GM18951 (cell line): ENCODE data around the gene GFRA4.

Source experiments
- POLR2A ChIP-seq: IDR thresholded peaks from 4 replicates; pipeline ENCODE4 v1.6.1; 2011; ENCODE audit warnings: mild to moderate bottlenecking; ENCODE audit not compliant: insufficient read length, insufficient read depth; ENCODE audit errors: extremely low read depth
- in situ Hi-C: fragments of 300-500 bp; cut with MboI; formaldehyde crosslinking; loops from one replicate; pipeline ENCODE4 v1.12.0; 2022; ENCODE audit warnings: low sequenced_read_pairs, mixed read lengths, inconsistent platforms; ENCODE audit not compliant: unreplicated experiment

Gene GFRA4

GRCh38 chr20:3686867-3687321, 23.7 kb upstream of the GFRA4 start:
- in situ Hi-C loops: no loop called here
- no peak for TF ChIP-seq POLR2A

- in situ Hi-C loops: no loop called here
- no peak for TF ChIP-seq POLR2A
Measured at GRCh38 chr20:3686421-3686820, 23.2 kb upstream of the GFRA4 start.

- no peak for TF ChIP-seq POLR2A
- in situ Hi-C loops: no loop called here
Measured at GRCh38 chr20:3685341-3685740, 22.1 kb upstream of the GFRA4 start.

GRCh38 chr20:3681931-3682781, 19.0 kb upstream of the GFRA4 start, which contains the start of gene ADAM33:
TSS of gene ADAM33 (minus strand) at chr20:3682010. CDS start at chr20:3682004, 6 bp downstream.
- in situ Hi-C loops: no loop called here
- no peak for TF ChIP-seq POLR2A

GRCh38 chr20:3681352-3681930, 18.2 kb upstream of the GFRA4 start:
- TF ChIP-seq POLR2A: no peak
- in situ Hi-C loops: no loop called here

GRCh38 chr20:3680701-3681351, 17.6 kb upstream of the GFRA4 start:
- TF ChIP-seq POLR2A: no peak
- in situ Hi-C loops: no loop called here

GRCh38 chr20:3679749-3680700, 16.8 kb upstream of the GFRA4 start:
- TF ChIP-seq POLR2A: no peak
- in situ Hi-C loops: no loop called here

GRCh38 chr20:3678856-3679720, 15.9 kb upstream of the GFRA4 start:
- in situ Hi-C loops: no loop called here
- no peak for TF ChIP-seq POLR2A

GRCh38 chr20:3678198-3678597, 15.0 kb upstream of the GFRA4 start:
- in situ Hi-C loops: no loop called here
- TF ChIP-seq POLR2A: no peak

GRCh38 chr20:3677733-3678132, 14.5 kb upstream of the GFRA4 start:
- in situ Hi-C loops: no loop called here
- no peak for TF ChIP-seq POLR2A

- TF ChIP-seq POLR2A: no peak
- in situ Hi-C loops: no loop called here
Measured at GRCh38 chr20:3674995-3675900, 12.0 kb upstream of the GFRA4 start.

GRCh38 chr20:3674447-3674846, 11.2 kb upstream of the GFRA4 start:
- in situ Hi-C loops: no loop called here
- no peak for TF ChIP-seq POLR2A
